Neural crest cell (in vitro differentiated cells): ENCODE results near the gene TYRO3. TPM values are rescaled to one million over a fixed set of nuclear protein-coding genes. Genes with fewer than 3 reads are reported as not detected.

Experiments used
- DNase-seq: peaks from one replicate; pipeline ENCODE4 v3.0.0; 2021; ENCODE audit warnings: low read depth, mixed read lengths, low spot score
- H3K27ac Mint-ChIP-seq: one replicate; pipeline ENCODE4 v1.8.0; 2021; ENCODE audit warnings: mild to moderate bottlenecking, mixed read lengths; ENCODE audit not compliant: unreplicated experiment
- H3K27me3 Mint-ChIP-seq: 2 replicates; pipeline ENCODE4 v1.8.0; 2021; ENCODE audit warnings: low read depth, mild to moderate bottlenecking, mixed read lengths
- H3K36me3 Mint-ChIP-seq: 2 replicates; pipeline ENCODE4 v1.8.0; 2021; ENCODE audit warnings: low read depth, mild to moderate bottlenecking, mixed read lengths
- H3K4me1 Mint-ChIP-seq: 2 replicates; pipeline ENCODE4 v1.8.0; 2021; ENCODE audit warnings: mixed read lengths
- H3K4me3 Mint-ChIP-seq: one replicate; pipeline ENCODE4 v1.8.0; 2021; ENCODE audit warnings: mild to moderate bottlenecking, mixed read lengths
- H3K9me3 Mint-ChIP-seq: 2 replicates; pipeline ENCODE4 v1.8.0; 2021; ENCODE audit warnings: mixed read lengths
- CTCF ChIP-seq: fragments of 200-600 bp; sonication (generic); conservative IDR thresholded peaks from 2 replicates; pipeline ENCODE4 v1.5.0; 2021; ENCODE audit warnings: antibody characterized with exemption, mild to moderate bottlenecking
- total RNA-seq: library from RNA; stranded (reverse); gene quantifications from 2 replicates; pipeline ENCODE4 v1.2.1, GENCODE V29; 2021

The TYRO3 gene
- total RNA-seq, 1 donor from 2014 or later: 71.7 TPM

GRCh38 chr15:41523097-41523496, 35.9 kb upstream of the TYRO3 start:
- Mint-ChIP-seq H3K27ac (no peak overlapping the region), H3K36me3 (peaks cover 8% of the 10 kb centered on the region), H3K27me3 (no peaks in the 10 kb centered on the region), H3K4me1 (no peaks in the 10 kb centered on the region), H3K4me3 (no peak overlapping the region), H3K9me3 (no peaks in the 10 kb centered on the region)
- no peak for TF ChIP-seq CTCF
- no peak for DNase-seq

GRCh38 chr15:41530363-41530956, 28.6 kb upstream of the TYRO3 start:
- Mint-ChIP-seq H3K27ac (no peak overlapping the region), H3K4me3 (no peak overlapping the region), H3K27me3 (no peaks in the 10 kb centered on the region), H3K36me3 (peaks cover 9% of the 10 kb centered on the region), H3K9me3 (no peaks in the 10 kb centered on the region), H3K4me1 (no peaks in the 10 kb centered on the region)
- TF ChIP-seq CTCF: no peak
- no peak for DNase-seq

- Mint-ChIP-seq H3K27ac (no peak overlapping the region), H3K4me3 (no peak overlapping the region), H3K4me1 (no peaks in the 10 kb centered on the region), H3K36me3 (peaks cover 11% of the 10 kb centered on the region), H3K27me3 (no peaks in the 10 kb centered on the region), H3K9me3 (no peaks in the 10 kb centered on the region)
- DNase-seq: no peak
- no peak for TF ChIP-seq CTCF
Observed at GRCh38 chr15:41535544-41535943, 23.5 kb upstream of the TYRO3 start.

GRCh38 chr15:41536866-41537265, 22.1 kb upstream of the TYRO3 start:
- H3K4me1 Mint-ChIP-seq: no peaks in the 10 kb centered on the region
- DNase-seq: no peak
- H3K4me3 Mint-ChIP-seq: no peak overlapping the region
- peaks cover 11% of the 10 kb centered on the region for H3K36me3 Mint-ChIP-seq
- no peak for TF ChIP-seq CTCF
- no peak overlapping the region for H3K27ac Mint-ChIP-seq
- no peaks in the 10 kb centered on the region for H3K27me3 Mint-ChIP-seq
- H3K9me3 Mint-ChIP-seq: no peaks in the 10 kb centered on the region

- no peaks in the 10 kb centered on the region for H3K9me3 Mint-ChIP-seq
- DNase-seq: no peak
- H3K4me3 Mint-ChIP-seq: peak overlapping the region; percentile 100
- peak overlapping the region; percentile 99 for H3K27ac Mint-ChIP-seq
- H3K36me3 Mint-ChIP-seq: no peaks in the 10 kb centered on the region
- H3K27me3 Mint-ChIP-seq: no peaks in the 10 kb centered on the region
- TF ChIP-seq CTCF: no peak
- peaks cover 13% of the 10 kb centered on the region for H3K4me1 Mint-ChIP-seq
Observed at GRCh38 chr15:41543521-41543870, 15.5 kb upstream of the TYRO3 start.

- no peak for DNase-seq
- H3K27ac Mint-ChIP-seq: no peak overlapping the region
- H3K36me3 Mint-ChIP-seq: no peaks in the 10 kb centered on the region
- no peaks in the 10 kb centered on the region for H3K27me3 Mint-ChIP-seq
- peaks cover 13% of the 10 kb centered on the region for H3K4me1 Mint-ChIP-seq
- TF ChIP-seq CTCF: no peak
- peak overlapping the region; percentile 100 for H3K4me3 Mint-ChIP-seq
- H3K9me3 Mint-ChIP-seq: no peaks in the 10 kb centered on the region
Observed at GRCh38 chr15:41544650-41545015, 14.4 kb upstream of the TYRO3 start.
